H4 (cell line): Measurements from ENCODE around the gene COL25A1. TPM values are rescaled to one million over a fixed set of nuclear protein-coding genes. Genes with fewer than 3 reads are reported as not detected.
"Not testable (repeated sequence)": the region's sequence is repeated elsewhere in the genome, so short reads cannot be mapped to it uniquely, and the experiment has no call there.

Experiments used
- DNase-seq: peaks from one replicate; pipeline ENCODE4 v3.0.0-alpha.2; 2015; ENCODE audit warnings: low spot score
- total RNA-seq: library from RNA; depleted of rRNA; stranded (reverse); fragments of >200 nt; shearing (Covaris generic); gene quantifications from 2 replicates; pipeline ENCODE4 v1.2.3, GENCODE V29; 2014

The COL25A1 gene
- total RNA-seq, 1 experiment from 2014 or later = 0.02 TPM

DNA sequence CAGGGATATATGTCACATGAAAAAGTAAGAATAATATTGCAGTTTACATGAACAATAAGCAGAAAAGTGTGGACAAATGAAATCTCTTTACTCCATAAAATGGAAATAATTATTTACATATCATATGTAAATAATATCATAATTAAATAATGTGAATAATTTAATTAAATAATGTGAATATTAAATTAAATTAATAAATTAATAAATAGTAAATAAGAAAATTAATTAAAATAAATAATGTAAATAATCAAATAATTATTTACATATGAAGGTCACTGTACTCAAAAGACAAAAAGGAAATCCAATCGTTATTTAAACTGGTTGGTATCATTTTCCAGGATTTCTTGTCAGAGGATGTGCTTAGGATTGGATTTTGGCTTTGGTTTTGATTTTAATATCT lies 338.5 kb downstream of the COL25A1 start:
- DNase-seq = no peak

DNA sequence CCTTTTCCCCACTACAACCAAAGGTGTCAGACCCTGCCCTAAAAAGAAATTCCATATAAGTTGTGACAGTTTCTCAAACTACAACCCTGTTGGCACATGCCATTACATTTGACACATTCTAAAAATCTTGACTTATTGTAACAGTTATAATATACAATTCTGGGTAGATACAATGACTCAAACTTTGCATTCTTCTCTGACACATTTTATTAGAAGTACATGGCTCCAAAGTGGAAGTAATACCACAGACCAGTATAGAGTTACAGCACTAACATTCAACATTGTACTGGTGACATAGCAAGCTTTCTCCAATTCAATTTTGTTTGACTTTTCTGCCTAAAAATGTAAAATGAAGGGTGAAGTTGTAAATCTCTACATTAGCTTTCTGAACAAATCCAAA lies 343.0 kb downstream of the COL25A1 start:
- no peak for DNase-seq

DNA sequence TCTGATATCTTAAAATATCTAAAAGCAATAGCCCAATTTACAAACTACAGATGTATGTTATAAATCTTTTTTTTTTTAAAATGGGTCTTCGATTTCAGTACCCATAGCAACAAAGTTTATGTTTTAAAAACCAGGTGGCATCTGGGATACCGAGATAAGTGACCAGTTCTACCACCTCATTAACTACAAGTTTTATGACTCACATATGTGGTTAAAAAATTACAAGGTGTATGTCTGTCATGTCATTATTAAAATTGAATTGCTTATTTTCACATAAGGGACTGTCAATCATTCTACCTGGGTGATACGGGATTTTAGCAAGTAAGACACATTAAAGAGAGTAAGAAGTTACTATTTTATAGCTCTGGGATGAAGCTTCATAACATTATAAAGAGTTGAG lies 347.6 kb downstream of the COL25A1 start:
- no peak for DNase-seq

- no peak for DNase-seq
These were observed 348.5 kb downstream of the COL25A1 start for GRCh38 chr4:108953941-108954340.

DNA sequence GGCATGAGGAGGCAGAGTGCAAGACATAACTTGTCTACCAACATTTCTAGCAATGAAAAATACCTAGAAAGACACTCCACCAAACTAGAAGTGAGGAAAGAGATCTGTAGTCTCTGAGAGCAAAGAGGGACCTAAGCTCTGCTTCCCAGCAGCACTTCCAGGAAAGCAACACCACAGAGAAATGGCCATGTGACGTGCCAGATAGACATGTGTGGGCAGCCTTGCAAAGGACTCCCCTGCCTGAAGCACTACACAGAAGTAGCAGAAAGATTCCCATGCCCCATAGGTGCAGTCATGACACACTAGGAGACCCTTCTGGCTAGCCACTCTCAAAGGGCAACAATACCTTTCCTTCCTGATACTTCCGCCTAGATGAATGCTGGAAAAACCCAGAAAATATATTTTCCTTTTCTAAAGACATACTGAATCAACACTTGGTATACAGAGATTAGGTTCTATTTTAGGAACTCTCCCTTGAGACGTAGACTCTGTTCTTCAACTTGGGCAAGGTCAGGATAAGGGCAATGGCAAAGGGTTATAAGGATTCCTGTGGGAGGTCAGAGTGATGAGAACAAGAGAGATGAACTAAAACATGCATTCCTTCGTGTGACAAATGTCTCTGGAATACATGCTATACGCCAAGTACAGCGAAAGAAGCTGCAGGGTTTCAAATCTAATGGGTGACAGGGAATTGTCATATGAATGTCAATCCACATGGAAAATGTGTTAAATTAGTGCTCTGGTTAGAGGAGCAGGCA lies 352.1 kb downstream of the COL25A1 start:
- no peak for DNase-seq

GRCh38 chr4:108947526-108947925 lies 354.9 kb downstream of the COL25A1 start:
- DNase-seq = no peak

- no peak for DNase-seq
These were observed 356.2 kb downstream of the COL25A1 start for GRCh38 chr4:108946237-108946636.

- no peak for DNase-seq
These were observed 358.4 kb downstream of the COL25A1 start for GRCh38 chr4:108943976-108944591.

DNA sequence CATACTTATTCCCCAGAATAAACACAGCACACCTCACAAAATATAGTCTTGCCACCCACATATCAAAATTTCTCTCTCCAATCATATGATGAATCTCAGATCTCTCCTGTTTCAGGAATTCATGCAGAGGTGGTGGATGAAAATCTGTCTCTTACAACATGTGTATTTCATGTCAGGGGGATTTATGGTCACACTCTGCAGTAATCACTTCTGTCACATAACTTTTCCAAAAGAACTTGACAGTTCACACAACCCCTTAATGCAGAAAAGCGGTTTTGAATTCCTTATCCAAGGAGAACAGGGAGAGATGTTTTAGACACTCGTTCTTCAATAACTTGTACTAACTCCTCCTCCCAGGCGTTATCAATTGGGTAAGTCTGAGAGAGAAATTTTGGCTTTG lies 359.1 kb downstream of the COL25A1 start:
- DNase-seq = no peak

GRCh38 chr4:108941904-108942430 lies 360.5 kb downstream of the COL25A1 start:
- DNase-seq = no peak

DNA sequence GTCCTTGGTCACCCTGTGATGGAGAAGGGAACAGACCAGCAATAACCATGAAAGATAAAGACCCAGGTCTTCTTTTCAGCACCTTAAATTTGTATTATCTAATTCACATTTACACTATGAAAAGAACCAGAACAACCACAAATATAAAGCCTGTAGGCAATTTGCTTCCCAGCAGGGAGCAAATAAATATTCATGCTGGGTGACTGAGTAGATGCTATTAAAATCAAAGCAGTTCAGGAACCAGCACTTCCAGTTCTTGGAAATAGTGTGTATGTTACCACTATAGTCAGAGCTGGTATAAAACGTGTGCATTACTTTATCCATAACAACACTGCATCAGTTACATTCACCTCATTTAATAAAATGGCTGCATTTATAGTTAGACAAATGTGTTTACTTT lies 361.8 kb downstream of the COL25A1 start:
- no peak for DNase-seq

- peak; percentile 6 for DNase-seq
These were observed 362.3 kb downstream of the COL25A1 start for GRCh38 chr4:108940149-108940548.

GRCh38 chr4:108937066-108937465 lies 365.4 kb downstream of the COL25A1 start:
- DNase-seq = peak; percentile 38

GRCh38 chr4:108933925-108934324 lies 368.5 kb downstream of the COL25A1 start:
- DNase-seq = not testable (repeated sequence)

DNA sequence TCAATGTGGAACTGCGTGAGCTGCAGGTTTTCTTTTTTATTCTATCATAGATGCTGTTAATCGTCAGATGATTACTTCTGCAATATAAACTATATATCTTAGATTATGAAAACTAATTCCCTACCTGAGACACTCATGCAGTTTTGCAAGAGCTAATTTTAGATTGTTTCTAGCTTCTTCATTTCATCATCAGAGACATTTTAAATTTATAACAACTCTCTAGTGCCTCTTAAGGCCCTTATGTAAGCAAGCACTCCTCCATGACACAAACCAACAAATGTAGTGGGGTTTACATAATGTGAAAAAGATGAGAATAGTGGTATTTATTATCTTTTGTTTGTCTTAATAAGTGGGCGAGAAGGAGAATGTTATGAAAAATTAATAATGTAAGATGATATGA lies 369.4 kb downstream of the COL25A1 start:
- DNase-seq = no peak

- DNase-seq = no peak
These were observed 370.5 kb downstream of the COL25A1 start for GRCh38 chr4:108931926-108932325.

- DNase-seq = no peak
These were observed 372.3 kb downstream of the COL25A1 start for GRCh38 chr4:108930186-108930585.

- no peak for DNase-seq
These were observed 375.7 kb downstream of the COL25A1 start for GRCh38 chr4:108926781-108927180.

DNA sequence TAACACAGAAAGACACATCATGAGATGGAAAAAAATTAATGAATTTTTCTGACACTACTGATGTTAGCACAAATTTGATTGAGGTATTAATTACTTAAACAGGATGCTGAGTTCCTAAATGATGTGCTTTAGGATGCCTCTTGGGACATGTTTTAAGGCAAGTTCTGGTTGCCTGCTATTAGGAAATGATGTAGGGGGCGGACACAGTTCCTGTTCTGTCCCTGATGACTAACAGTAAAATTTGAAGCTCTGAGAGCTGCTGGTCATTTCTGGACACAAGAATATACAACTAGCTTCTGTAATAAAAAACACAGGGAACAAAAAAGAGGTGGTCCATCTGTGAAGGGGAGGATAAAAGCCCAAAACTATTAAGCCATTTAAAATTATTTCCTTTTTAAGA lies 376.4 kb downstream of the COL25A1 start:
- no peak for DNase-seq

GRCh38 chr4:108922191-108922590 lies 380.3 kb downstream of the COL25A1 start:
- DNase-seq = no peak

DNA sequence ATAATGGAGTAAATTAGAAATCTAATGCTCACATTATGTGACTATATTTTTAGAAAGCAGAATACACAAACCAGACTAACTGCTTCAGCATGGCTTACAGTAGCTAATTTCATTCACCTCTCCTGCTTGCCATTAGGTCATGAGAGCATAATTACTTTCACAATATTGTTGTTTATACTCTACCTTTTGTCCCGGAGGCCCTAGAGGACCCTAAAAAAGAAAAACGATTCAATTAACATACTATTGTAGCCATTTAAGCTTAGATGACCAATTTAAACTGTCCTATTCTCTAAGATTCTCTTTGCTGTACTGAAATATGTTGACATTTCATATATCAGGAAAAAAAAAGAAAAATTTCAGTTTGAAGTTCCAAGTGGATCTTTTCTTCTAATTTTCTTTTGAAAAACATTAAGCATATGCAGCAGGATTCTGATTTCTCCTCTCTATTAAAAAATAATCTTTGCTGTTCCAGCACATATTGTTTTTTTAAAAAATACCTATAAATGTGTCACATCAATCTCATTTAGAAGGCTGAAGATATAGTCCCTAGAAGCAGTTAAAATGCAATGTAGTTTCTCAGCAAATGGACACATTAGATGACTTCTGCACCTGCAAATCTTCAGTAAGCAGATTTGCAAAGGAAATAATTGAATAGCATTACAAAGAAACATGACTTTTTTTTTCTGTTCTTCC lies 381.9 kb downstream of the COL25A1 start:
- DNase-seq = no peak

DNA sequence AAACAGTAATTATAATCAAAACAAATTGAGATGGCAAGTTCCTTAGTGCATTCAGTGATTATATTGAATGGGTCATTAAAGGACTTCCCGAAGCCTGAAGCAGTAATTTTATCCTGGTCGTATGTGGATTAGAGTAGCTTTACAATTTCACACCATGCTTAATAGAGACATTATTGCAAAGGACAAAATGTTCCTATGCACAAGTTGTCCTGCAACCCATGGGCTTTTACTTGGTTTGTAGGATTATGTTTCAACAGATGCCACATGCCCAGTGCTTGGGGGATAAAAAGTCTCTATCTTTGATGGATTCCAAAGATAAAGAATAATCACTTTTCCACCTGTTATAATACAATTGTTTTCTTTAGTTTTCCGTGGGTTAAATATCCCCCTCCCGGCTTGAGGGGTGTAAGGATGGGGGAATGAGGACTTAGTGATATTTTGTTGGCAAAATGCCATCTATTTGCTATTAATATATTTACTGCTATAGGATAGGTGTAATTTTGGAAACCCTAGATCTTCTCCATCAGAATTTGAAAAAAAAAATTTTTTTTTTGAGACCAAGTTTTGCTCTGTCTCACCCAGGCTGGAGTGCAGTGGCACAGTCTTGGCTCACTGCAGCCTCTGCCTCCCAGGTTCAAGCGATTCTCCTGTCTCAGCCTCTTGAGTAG lies 383.1 kb downstream of the COL25A1 start:
- DNase-seq = no peak
